ENCODE data around the gene PROS1.

PROS1 gene

DNA sequence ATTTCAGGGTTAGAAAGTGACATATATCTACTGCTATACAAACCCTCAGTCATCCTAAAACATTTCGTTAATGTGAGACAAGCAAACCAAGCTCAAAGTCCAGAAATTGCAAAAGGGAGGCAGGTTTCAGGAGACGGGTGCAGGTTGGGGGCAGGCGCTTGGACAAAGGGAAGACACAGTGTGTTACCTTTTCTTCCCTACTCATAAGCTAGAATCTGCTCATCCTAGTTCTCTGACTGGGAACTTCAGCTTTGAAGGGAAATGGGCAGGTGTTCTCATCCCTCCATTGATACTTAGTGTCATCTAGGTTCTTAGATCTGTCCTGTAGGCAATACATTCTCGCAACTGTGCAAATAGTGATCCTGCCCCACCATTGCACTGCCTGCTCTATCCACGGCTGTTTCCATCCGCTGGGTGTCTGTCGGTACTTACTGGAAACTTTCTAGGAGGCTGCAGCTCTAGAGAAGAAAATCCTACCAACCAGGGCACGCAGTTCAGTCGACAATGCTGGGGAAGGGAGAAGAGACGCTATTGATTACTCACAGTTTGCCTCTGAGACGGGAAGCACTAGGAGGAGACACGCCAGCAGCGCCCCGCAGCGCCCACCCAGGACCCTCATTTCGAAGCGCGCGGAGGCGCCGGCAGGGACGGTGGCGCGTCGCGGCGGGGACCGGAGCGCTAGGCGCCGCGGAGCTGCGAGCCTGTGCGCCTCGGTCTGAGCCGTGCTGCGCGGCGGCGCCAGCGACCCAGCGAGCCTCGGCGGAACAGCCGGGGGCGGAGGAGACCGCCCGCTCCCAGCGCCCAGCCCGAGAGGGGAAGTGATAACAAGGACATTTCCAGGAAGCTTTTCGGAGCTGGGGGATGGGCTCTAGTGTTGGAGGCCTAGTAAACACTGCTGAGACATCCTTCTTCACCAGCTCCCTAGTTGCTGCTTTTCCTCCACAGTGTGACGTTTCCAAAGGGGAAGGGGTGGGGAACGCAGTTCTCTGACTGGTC, at the start of gene PROS1:
TSS of gene PROS1 (minus strand) at position 766 of the 996 bp plus-strand sequence. CDS start at position 619, 147 bp downstream.
- DNase-seq (ENCODE audit: low read depth in 2 of 2) = peak in 1 of 2 donors; percentile 30

GRCh38 chr3:94020293-94020692, 46.6 kb upstream of the PROS1 start:
- no peak for DNase-seq (ENCODE audit: low read depth in 2 of 2)

- DNase-seq (ENCODE audit: low read depth in 2 of 2) = no peak
Observed at GRCh38 chr3:94019659-94020058, 46.0 kb upstream of the PROS1 start.

GRCh38 chr3:94015025-94015424, 41.3 kb upstream of the PROS1 start:
- no peak for DNase-seq (ENCODE audit: low read depth in 2 of 2)

DNA sequence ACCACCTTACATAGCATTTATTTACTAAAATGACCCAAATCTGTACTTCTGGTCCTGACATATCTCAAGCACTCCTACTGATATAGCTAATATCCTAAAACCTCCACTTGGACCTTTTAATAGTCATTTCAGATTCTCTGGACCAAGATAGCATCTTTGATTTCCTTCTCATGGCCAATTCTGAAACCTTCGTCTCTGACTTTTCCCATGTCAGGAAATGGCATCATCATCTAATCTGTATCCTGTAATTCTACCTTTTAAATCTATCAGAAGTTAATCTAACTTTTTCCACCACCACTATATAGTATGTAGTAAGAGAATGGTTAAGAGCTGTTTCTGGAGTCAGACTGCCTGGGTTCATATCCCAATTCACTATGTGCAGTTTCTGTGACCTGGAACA, 38.5 kb upstream of the PROS1 start:
- no peak for DNase-seq (ENCODE audit: low read depth in 2 of 2)

DNA sequence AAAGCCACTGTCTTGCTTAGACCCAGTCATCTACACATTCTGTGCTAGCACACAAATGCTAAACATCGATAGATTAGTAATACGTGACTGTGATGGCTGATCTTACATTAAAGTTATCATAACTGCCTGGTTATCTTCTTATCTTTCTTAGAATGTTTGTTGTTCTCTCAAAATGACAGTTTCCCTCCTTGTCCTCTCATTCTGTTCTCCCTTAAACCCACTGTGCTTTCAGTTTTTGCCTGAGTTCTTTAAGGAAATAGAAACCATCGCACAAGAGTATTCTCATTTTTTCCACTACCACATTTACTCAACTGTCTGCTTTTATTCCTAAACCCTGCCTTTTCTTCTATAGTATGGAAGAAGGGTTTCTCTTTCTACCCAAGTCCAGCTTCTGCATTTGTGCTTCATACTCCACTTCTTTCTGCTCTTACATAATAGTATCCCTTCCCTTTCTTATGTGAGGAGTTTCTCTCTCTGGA, 37.6 kb upstream of the PROS1 start:
- no peak for DNase-seq (ENCODE audit: low read depth in 2 of 2)

GRCh38 chr3:94009608-94010007, 35.9 kb upstream of the PROS1 start:
- DNase-seq (ENCODE audit: low read depth in 2 of 2) = no peak

GRCh38 chr3:94008253-94008652, 34.6 kb upstream of the PROS1 start:
- no peak for DNase-seq (ENCODE audit: low read depth in 2 of 2)

- DNase-seq (ENCODE audit: low read depth in 2 of 2) = peak in 1 of 2 donors; percentile 9
Observed at GRCh38 chr3:94004301-94004910, 30.7 kb upstream of the PROS1 start.

DNA sequence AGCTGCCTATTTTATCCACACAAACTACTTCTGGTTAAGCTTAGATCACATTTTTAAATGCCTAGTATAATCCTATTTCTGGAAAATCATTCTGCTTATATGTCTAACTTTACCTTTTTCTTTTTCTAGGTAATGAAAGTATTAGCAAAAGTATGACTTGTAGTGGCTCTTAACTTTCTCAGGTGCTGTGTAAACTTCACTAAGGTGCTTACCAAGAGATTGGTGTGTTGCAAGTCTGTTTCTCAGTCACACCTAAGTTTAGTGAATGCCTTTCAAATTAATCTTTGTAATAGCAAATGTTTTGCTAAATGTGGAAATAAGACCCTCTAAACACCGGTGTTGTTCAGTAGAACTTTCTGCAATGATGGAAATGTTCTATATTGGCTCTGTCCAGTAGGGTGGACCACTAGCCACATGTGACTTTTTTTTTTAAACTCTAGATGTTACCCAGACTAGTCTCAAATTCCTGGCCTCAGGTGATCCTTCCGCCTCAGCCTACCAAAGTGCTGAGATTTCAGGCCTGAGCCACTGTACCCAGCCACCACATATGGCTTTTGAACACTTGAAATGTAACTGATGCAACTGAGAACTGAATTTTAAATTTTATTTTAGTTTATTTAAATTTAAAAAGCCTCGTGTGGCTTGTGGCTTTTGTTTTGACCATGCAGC, 28.3 kb upstream of the PROS1 start:
- DNase-seq (ENCODE audit: low read depth in 2 of 2) = no peak

GRCh38 chr3:94001191-94001590, 27.5 kb upstream of the PROS1 start:
- DNase-seq (ENCODE audit: low read depth in 2 of 2) = no peak

GRCh38 chr3:93994056-93994455, 20.4 kb upstream of the PROS1 start:
- DNase-seq (ENCODE audit: low read depth in 2 of 2) = no peak

DNA sequence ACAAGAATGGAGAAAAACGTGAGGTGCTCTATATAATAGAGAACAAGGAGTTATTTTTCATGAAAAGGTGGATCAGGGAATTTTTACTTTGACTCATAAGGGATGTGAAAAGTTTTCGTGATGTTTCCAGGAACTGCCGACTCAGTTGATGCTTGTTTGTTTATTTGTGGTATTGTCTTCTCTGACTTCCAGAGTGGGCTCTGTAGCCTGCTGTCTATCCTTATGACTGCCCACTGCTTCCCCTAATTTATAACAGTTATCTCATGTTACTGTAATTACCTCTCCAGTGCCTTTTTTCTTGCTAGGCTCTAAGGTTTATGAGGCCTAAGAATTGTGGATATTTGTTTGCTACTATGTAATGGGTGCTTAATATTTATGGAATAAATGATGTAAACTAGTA, 18.5 kb upstream of the PROS1 start:
- no peak for DNase-seq (ENCODE audit: low read depth in 2 of 2)

- DNase-seq (ENCODE audit: low read depth in 2 of 2) = no peak
Observed at GRCh38 chr3:93991631-93992030, 17.9 kb upstream of the PROS1 start.

GRCh38 chr3:93989241-93989640, 15.5 kb upstream of the PROS1 start:
- DNase-seq (ENCODE audit: low read depth in 2 of 2) = no peak

GRCh38 chr3:93988764-93989163, 15.1 kb upstream of the PROS1 start:
- DNase-seq (ENCODE audit: low read depth in 2 of 2) = no peak

DNA sequence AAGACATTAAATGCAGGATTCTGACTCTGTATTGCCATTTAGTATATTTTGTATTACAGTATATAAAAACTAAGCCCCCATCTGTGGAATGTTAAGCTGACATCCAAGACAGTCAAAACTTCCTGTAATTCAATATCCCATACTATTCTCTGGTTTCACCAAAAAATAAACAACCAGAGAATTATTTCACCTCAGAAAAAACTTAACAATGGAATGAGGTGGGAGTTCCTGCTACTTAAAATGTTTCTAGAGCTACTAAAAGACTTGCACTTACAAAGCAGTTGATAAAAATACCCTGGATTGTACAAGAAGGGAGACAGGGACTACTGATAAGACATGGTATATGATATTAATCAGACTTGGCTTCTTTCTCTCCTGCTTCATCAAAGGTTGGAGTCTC, 14.6 kb upstream of the PROS1 start:
- no peak for DNase-seq (ENCODE audit: low read depth in 2 of 2)

DNA sequence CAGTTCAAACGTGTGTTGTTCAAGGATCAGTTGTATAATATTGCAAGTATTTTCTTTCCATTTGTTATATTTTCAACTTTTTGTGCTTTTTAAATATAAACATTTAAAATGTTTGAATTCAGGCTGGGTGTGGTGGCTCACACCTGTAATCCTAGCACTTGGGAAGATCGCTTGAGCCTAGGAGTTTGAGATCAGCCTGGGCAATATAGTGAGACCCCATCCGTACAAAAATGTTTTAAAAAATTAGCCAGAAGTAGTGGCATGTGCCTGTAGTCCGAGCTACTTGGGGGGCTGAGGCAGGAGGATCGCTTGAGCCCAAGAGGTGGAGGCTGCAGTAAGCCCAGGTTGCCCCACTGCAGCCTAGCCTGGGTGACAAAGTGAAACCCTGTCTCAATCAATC, 10.9 kb upstream of the PROS1 start:
- no peak for DNase-seq (ENCODE audit: low read depth in 2 of 2)

DNA sequence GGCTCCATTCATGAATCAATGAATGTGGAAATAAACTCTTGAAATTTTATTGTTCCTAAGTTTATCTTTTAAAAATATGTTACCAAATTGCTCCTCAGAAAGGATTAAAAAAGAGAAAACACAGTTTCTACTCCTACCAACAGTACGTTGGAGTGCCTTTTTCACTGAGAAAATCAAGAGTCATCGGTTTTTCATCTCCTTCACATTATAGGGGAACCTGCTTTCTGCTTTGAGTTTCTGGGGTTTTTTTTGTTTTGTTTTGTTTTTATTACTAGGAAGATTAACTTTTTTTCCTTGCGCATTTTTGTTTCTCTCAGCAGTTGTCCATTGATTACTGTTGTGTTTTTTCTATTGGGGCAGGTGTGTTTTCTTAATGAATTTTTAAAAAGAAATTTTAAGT, 9.7 kb upstream of the PROS1 start:
- DNase-seq (ENCODE audit: low read depth in 2 of 2) = no peak

- DNase-seq (ENCODE audit: low read depth in 2 of 2) = no peak
Observed at GRCh38 chr3:93981649-93982048, 8.0 kb upstream of the PROS1 start.

GRCh38 chr3:93979850-93980676, 6.4 kb upstream of the PROS1 start, which contains the start of gene ARL13B:
Gene ARL13B, plus strand, starts transcription at chr3:93980155. Its CDS starts 269 bp downstream, at chr3:93980424.
- DNase-seq (ENCODE audit: low read depth in 2 of 2) = peak; percentile 83 to 86
